GM21381 (cell line): Measurements from ENCODE around the gene NSMF.

Experiments
- ATAC-seq: cut with Tn5 transposase; IDR thresholded peaks from one replicate; pipeline ENCODE4 v1.9.1; 2021; ENCODE audit warnings: mild to moderate bottlenecking, moderate library complexity; ENCODE audit not compliant: unreplicated experiment

Gene NSMF

DNA sequence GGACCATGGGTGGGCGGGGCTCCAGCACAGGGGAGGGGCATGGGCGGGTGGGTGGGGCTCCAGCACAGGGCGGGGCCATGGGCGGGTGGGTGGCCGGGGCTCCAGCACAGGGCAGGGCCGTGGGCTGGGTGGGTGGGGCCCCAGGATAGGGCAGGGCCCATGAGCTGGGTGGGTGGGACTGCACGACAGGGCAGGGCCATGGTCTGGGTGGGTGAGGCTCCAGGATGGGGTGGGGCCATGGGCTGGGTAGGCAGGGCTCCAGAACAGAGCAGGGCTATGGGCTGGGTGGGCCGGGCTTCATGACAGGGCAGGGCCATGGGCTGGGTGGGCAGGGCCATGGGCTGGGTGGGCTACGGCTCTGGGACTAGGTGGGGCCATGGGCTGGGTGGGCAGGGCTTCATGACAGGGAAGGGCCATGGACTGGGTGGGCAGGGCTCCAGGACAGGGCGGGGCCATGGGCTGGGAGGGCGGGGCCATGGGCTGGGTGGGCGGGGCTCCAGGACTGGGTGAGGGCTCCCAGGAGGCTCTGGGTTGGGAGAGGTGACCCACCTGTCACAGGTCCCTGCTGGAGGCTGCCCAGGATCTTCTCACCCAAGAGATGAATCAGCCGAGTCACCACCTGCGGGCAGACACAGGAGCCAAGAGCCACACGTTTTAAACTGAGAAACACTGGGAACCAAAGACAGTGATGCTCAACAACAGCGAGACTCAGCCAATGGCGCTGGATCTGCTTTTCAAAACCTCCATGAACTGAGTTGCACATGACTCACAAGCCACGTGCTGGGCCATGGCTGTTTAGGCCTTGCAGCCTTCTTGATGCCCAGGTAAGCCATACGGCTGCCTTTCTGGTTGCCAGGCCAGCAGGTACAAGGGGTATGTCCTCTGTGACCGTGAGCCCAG, 33.6 kb upstream of the NSMF start:
- no peak for ATAC-seq

DNA sequence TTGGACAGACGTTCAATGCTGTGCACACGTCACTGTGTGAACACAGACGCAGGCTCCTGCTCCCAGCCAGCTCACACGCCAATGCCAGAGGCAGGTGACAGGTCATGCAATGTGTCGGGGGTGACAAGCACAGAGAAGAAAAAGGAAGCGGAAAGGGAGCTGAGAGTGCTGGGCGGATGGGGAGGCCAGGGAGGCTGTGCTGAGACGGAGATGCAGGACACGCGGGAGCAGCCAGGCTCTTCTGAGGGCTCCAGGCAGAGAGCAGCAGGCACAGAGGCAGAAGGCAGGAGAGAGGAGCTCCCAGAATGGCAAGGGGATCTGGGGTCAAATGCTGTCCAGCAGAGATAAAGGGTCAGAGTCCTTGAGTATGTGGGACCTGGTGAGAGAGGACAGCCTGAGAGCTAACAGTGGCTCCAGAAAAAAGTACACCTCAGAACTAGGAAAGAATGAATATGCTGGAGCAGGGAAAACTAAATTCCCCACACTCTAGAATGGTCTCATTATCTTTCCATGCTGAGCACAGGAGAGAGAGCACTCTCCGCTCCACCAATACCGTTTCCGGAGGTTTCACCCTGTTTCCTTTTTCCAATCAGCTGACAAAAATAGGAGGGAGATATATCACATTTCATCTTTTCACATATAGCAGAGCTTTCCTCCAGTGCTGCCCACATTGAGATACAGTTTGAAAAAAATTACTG, 32.8 kb upstream of the NSMF start:
- ATAC-seq = no peak

DNA sequence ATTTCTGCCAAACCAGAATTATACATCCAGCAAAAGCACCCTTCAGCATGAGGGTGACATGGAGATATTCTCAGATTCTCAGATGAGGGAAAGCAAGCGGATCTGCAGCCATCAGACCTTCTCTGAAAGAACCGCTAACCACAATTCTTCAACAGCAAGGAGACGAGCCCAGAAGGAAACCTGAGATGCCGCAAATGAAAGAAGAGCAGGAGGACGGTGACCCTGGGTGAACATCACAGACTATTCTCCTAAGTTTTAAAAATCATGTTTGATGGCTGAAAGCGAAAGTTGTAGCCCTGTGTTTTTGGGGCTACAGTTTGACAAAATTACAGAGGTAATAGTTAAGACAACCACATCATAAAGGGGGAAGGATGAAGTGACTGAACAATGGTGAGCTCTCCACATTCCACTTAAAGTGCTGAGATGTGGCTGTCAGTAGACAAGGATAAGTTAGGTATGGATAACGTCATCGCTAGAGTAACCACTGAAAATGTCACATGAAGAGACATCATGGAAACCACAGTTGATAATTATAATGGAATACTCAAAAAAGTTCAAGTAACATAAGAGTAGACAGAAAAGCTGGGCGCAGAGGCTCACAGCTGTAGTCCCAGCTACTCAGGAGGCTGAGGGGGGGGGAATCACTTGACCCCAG, 31.5 kb upstream of the NSMF start:
- ATAC-seq = no peak

DNA sequence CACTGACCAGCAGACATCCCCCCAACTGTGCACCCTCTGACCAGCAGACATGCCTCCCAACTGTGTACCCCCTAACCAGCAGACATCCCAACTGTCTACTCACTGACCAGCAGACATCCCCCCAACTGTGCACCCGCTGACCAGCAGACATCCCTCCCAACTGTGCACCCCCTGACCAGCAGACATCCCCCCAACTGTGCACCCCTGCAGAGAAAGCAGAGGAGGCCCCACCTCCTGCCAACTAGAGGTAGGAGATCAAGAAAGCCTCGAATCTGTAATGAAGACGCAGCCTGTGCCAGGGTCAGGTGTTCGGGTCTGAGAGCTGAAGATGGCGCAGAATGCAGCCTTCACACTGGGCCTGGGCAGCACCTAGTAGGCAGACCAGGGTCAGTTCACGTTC, 29.8 kb upstream of the NSMF start:
- ATAC-seq = no peak

DNA sequence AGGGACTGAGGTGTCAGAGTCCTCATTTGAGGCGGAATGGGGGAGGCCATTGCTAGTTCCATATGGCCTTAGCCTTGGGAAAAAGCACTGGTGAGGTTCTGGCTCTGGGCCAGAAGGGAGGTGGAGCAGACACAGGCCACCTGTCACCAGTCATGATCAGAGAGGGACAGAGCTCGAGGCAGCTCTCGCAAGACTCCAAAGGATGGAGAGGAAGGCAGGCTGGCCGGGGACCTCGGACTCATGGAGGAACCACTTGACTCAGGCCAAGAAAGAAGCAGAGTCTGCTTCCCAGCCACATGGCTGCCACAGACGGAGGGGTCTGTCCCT, 29.2 kb upstream of the NSMF start:
- no peak for ATAC-seq

DNA sequence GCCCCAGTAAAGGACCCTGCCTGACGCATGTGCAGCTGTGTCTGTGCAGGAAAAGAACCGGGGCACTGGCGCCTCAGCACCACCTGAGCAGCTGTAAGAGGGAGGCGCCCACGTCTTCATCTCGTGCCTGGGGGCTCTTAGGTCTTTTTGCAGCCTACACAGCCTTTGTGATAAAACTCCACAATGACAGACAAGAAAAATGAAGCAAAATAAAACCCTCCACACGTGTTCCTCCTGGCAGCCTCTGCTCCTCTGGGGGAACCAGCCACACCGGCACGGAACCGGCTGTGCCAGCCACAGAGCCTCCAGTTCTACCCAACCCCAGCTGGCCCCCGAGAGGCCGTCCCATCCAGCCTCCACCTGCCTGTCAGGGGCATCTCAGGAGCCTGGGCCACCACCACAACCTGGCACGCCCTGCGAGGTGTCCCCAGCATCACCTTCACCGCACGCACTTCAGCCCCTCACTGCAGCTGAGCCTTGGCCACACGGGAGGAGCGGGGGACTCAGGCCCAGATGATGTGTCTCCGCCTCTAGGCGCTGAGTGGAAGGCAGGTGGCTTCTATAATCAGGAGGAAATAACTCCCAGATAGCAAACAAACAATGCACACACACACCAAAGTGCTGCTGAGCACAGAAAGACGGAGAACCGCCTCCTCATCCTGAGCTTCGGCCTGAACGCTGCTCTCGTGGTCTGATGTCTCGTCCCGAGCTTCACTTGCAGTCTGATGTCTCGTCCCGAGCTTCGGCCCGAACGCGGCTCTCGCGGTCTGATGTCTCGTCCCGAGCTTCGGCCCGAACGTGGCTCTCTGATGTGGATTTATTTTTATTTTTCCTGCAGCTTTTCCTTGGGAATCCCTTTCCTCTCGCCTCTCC, 28.6 kb upstream of the NSMF start:
- ATAC-seq = no peak

DNA sequence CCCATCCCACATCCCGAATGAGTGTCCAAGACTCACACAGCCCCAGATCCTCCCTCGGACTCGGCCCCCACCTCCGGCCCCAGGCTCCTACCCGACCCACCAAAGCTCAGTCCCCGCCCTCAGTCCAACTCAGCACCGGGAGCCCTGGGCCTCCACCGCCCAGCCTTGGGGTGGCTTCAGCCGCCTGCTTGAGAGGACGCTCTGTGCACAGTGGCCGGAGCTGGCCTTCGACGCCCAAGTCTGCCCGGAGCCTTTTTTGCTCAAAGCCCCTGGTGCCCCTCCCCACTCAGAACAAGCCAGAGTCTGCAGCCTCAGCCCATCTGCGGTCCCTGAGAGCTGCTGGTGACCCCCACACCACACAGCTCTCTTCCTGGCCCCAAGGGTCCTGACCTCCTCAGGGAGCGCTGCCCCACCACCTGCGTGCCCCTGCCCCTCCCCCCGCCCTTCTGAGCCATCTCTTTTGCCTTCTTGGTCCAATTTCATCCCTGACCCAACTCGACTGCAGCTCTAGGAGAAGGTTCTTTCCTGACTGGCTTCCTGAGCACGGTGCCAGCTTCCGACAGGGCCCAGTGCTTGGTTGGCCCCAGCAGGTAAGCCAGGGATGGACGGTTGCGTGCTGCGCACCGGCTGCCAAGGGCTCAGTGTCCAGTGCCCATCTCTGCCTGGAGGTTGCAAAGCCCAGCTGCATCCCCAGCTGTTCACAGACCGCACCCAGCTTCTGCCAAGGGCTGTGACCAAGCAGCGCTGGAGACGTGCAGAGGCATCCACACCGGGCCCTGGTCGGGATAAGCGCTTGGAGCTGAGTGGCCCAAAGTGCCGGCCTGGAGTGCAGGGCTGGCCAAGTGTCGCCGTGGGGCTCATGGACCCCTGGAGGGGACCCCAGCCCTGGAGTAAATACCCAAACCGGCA, 27.7 kb upstream of the NSMF start:
- no peak for ATAC-seq

DNA sequence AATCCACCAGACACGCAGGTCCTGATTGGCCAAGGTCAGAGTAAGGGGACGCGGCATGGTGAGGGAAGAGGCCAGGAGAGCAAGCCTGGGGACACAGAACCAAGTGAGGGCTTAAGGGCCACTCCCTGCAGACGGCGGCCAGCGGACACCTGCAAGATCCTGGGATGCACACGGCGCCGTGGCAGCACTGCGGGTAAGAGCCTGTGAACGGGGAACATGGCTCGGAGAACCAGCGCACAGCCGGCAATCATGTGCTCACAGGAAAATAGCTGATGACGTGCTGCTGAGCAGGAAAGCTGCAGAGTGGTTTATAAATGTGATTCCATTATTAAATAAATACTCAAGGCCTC, 27.0 kb upstream of the NSMF start:
- ATAC-seq = no peak

DNA sequence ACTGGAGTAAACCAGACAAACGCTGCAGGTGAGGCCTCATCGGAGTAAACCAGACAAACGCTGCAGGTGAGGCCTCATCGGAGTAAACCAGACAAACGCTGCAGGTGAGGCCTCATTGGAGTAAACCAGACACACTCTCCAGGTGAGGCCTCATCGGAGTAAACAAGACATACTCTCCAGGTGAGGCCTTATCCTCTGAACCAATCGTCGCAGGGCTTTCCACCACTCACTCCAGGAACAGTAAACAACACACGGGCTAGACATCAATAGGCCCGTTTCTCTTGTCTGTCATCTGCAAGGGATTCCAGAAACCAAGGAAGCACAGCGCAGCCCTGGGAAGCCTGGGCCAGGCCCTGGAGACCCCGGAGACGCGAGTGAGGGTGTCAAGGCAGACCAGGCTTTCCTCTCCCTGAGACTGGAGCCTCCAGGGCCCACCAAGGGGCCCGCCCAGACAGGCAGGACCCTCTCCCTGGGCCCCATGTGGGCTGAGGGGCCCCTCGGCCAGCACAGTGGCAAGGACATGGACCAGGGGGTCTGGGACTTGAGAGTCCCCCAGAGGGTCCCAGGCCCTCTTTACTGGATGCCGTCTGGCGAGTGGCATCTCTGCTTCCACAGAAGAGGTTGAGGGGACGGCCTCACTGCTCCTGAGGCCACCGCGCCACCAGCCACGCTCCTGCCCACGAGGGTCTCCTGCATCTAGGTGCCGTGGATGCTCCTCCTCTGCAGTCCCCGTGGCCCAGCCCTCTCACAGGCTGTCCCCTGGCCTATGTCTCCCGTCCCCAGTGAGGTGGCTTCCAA, 26.4 kb upstream of the NSMF start:
- no peak for ATAC-seq

DNA sequence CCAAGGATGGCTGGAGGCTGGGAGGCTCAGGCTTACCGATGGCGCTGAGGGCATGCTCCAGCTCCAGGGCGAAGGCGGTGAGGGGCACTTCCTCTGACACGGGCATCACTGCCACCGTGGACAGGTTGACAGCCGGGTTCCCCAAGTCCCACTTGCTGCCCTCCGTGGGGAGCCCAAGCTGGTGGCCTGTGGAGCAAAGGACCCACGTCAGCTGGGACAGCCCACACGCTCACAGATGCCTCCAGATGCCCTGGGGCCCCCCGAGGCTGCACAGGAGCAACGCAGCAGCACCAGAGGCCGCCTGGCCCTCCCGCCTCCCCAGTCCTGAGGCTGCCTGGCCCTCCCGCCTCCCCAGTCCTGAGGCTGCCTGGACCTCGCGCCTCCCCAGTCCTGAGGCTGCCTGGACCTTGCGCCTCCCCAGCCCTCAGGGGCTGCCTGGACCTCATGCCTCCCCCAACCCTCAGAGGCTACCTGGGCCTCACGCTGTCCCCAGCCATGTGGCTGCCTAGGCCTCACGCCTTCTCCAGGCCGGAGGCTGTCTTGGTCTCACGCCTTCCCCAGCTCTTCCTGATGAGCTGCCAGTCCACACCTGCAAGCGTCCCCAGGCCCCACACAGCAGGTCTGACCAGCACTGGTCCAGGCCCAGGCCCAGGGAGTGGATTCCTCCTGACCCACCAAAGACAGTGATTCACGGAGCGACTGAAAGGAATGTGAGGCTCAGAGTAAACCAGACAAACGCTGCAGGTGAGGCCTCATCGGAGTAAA, 25.6 kb upstream of the NSMF start:
- no peak for ATAC-seq

DNA sequence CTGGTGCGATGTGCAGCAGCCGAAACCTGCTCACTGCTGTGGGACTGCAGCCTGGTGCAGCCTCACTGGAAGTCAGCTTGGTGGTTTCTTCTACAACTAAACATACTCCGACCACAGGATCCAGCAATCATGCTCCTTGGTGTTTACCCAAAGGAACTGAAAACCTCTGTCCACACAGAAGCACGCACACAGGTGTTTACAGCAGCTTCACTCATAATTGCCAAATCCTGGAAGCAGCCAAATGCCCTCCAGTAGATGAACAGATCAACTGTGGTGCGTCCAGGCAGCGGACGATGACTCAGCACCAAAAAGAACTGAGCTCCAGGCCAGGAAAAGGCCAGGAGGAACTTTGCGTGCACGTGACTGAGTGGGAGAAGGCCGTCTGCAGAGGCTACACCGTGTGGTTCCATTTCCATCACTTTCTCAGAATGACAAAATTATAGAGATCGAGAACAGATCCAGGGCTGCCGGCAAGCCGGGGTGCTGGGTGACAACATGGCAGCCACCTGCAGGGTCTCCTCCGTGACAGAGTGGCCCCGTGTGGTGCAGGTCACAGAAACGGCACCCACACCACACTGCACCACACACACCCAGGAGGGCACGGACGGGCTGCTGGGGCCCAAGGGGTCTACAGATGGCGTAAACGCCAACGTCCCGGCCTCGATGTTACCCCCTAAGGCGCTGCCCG, 23.1 kb upstream of the NSMF start:
- ATAC-seq = no peak

DNA sequence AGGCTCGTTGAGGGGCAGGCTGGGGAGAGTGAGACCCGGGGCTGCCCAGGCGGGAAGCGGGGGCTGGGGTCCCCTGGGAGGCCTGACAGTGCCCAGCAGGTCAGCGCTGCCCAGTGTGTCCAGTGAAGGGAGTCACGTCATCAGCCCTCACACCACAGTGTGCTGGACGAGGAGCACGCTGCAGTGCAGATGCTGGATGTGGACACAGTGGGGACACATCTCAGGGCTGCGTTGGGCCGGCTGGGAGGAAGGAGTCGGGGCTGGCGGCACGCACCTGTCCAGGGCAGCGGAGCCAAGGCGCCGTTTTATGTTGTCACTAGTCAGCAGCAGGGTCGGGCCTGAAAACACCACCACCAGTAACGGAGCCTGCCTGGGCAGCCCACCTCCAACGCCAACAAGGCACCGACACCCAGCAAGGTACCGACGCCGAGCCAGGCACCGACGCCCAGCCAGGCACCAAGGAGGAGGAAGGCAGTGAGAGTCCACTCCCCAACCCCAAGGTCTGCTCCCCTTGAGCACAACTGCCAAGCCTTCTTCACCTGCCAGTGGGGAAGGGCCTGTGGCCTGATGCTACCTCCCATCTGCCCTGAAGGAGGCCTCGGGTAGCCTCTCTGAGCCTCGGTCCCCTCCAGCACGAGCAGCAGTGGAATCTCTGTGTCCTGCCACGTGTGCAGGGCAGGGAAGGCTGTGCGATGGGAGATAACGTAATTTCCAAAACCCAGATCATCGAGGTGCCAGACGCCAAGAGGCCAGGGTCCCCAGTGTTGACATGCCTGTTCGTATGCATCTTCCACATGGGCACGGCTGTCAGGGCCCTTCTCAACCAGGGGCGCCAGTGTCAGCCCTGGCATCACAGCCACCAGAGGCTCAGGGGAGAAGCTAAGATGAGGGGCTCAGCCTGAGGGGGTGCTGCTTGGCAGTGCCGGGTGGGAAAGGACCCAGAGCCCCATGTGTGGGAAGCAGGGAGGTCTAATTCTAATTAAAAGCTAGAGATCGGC, 21.9 kb upstream of the NSMF start:
- no peak for ATAC-seq

DNA sequence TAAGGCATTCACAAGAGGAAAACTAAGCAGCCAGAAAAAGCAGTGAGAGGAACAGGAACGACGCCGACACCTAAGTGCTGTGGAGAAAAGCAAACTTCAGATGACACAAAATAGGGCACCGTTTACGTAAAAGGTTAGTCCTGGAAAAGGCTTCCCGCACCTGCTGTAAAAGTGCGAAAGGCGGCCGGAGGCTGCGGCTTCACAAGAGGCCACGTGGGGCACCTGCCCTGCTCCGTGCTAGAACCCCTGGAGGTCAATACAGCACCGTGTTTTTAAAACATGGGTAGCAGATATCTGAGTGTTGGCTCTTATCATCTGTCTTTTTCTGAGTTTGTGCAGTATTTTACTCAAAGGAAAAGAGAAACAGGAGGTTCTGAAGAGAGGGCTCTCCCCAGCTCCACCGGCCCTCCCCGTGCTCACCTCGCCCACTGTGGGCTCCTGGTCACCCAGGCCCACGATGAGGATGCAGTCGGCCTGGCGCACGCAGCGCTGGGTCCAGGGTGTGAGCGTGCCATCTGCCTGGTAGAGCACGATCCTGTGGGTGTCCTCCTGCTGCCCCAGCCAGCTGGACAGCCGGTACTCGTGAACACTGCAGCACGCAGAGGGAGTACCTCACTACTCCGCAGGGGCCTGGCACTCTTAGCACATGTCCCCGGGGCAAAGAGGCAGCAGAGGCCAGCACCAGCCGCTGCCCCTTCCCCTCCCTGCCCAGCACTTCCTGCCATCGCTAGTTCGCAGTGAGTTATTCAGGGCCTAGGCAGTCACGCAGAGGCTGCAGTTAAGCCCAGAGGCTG, 21.0 kb upstream of the NSMF start:
- no peak for ATAC-seq

DNA sequence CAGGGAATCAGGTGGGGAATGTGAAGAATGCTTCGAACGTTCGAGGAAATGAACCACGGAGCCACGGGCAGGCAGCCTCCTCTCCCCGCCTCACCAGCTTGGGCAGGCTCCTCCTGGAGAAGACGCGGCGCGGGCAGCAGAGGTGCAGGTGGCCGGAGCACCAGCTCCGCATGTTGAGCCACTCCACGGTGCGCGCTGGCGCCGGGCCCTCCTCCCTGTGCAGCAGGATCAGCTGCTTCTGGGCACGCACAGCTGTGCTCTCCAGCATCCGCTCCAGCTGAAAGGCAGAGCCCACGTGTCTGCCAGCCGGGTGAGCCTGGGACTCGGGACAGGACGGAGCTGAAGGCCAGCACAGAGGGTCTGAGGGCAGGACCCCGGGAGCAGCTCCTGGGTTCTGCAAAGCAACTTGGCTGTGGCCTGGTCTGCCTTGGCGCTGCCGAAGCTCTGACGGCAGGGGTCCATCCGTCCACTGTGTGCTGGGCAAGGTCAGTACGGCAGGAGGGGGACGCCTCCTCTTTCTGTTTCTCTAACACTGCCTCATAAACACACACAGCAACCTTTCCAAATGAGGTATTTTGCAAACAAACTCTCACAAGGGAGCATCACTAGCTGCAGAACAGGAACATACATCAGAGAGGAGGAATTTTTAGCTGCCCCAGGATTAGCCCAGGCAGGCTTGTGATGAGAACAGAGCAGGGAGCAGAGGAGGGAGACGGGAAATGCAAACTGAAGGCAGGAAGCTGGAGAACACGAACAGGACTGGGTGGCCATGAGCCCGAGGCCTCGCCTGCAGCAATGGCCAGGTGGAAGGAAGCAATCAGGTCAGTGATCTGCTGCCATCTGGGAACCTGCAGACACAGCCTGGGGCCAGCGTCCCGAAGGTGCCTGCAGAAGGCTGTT, 20.1 kb upstream of the NSMF start:
- no peak for ATAC-seq

DNA sequence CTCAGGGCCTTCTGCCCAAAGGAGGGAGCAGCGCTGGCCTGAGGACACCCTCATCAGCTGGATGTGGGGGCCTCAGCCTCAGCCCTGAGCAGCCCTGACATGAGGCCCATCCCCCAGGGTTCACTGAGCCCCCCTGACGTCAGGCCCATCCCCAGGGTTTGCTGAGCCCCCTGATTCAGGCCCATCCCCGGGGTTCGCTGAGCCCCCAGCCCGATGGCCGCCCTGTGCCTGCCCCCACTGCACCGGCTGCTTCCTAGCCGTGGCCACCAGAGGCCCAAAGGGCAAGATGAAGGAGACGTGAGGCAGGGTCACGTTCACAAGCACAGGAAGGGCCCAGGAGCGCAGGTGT, 19.5 kb upstream of the NSMF start:
- no peak for ATAC-seq
